GM18861 (cell line): Measurements from ENCODE around the gene PLIN5.
"Not testable (repeated sequence)": the region's sequence is repeated elsewhere in the genome, so short reads cannot be mapped to it uniquely, and the experiment has no call there.

Experiments
- ATAC-seq: cut with Tn5 transposase; IDR thresholded peaks from one replicate; pipeline ENCODE4 v1.9.1; 2021; ENCODE audit not compliant: unreplicated experiment

PLIN5 gene

GRCh38 chr19:4543842-4544647, 9.0 kb upstream of the PLIN5 start:
- ATAC-seq: no peak

- no peak for ATAC-seq
Observed at GRCh38 chr19:4542896-4543841, 8.1 kb upstream of the PLIN5 start.

GRCh38 chr19:4541806-4542145, 6.8 kb upstream of the PLIN5 start:
- ATAC-seq: not testable (repeated sequence)

GRCh38 chr19:4541114-4541805, 6.2 kb upstream of the PLIN5 start:
- ATAC-seq: no peak

GRCh38 chr19:4539693-4540581, 4.9 kb upstream of the PLIN5 start, which contains the start of gene LRG1:
TSS of gene LRG1 (minus strand) at chr19:4540036. CDS start at chr19:4540013, 23 bp downstream.
- no peak for ATAC-seq

GRCh38 chr19:4539169-4539692, 4.2 kb upstream of the PLIN5 start:
- ATAC-seq: no peak

GRCh38 chr19:4538601-4538954, 3.6 kb upstream of the PLIN5 start:
- ATAC-seq: no peak

GRCh38 chr19:4537953-4538600, 3.1 kb upstream of the PLIN5 start:
- no peak for ATAC-seq

- ATAC-seq: no peak
Observed at GRCh38 chr19:4536798-4537197, 1.8 kb upstream of the PLIN5 start.

GRCh38 chr19:4533835-4534424, 1.1 kb downstream of the PLIN5 start:
- ATAC-seq: no peak

GRCh38 chr19:4533334-4533733, 1.7 kb downstream of the PLIN5 start:
- no peak for ATAC-seq

- no peak for ATAC-seq
Observed at GRCh38 chr19:4531562-4532165, 3.4 kb downstream of the PLIN5 start.

GRCh38 chr19:4529924-4530522, 5.0 kb downstream of the PLIN5 start:
- ATAC-seq: no peak

GRCh38 chr19:4528843-4529242, 6.2 kb downstream of the PLIN5 start:
- no peak for ATAC-seq

- ATAC-seq: not testable (repeated sequence)
Observed at GRCh38 chr19:4527377-4527776, 7.6 kb downstream of the PLIN5 start.

- ATAC-seq: no peak
Observed at GRCh38 chr19:4525563-4526002, 9.4 kb downstream of the PLIN5 start.

GRCh38 chr19:4524808-4525562, 10.0 kb downstream of the PLIN5 start:
- no peak for ATAC-seq
